ENCODE measurements around the gene CDH4. TPM values are rescaled to one million over a fixed set of nuclear protein-coding genes. Genes with fewer than 3 reads are reported as not detected.

CDH4 gene
- total and polyA plus RNA-seq, 2 of the 8 experiments (the other 6 are each of a cell fraction or from before 2014, with no cell fraction given) = 4.3 to 7.9 TPM

GRCh38 chr20:61835791-61836350 is 583.8 kb downstream of the CDH4 start (continued):
- no peak for TF ChIP-seq CHD7 (IDR thresholded peaks at IDR 0.05; ENCODE audit: insufficient replicate concordance, low read length)
- TF ChIP-seq RFX5 (IDR thresholded peaks at IDR 0.05; ENCODE audit: borderline replicate concordance, low read depth, low read length) = no peak
- TF ChIP-seq EGR1 (IDR thresholded peaks at IDR 0.05; ENCODE audit: borderline replicate concordance, low read depth, low read length) = no peak
- no peak for TF ChIP-seq SIN3A (conservative IDR thresholded peaks at IDR 0.05 in 1 of 2, IDR thresholded peaks at IDR 0.05 in 1 of 2; ENCODE audit: low read depth in 1 of 2, low read length in 2 of 2)

Data from H1 (cell line).